Measurements from ENCODE around the gene IL22RA1.

The IL22RA1 gene

DNA sequence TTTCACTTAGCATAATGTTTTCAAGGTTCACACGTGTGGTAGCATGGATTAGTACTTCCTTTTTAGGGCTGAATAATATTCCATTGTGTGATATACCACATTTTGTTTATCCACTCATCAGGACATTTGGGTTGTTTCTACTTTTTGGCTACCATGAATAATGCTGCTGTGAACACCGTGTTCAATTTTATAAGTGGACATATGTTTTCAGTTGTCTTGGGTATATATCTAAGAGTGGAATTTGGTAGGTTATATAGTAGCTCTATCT lies 3.8 kb downstream of the IL22RA1 start:
- TF ChIP-seq, protein P1, sequence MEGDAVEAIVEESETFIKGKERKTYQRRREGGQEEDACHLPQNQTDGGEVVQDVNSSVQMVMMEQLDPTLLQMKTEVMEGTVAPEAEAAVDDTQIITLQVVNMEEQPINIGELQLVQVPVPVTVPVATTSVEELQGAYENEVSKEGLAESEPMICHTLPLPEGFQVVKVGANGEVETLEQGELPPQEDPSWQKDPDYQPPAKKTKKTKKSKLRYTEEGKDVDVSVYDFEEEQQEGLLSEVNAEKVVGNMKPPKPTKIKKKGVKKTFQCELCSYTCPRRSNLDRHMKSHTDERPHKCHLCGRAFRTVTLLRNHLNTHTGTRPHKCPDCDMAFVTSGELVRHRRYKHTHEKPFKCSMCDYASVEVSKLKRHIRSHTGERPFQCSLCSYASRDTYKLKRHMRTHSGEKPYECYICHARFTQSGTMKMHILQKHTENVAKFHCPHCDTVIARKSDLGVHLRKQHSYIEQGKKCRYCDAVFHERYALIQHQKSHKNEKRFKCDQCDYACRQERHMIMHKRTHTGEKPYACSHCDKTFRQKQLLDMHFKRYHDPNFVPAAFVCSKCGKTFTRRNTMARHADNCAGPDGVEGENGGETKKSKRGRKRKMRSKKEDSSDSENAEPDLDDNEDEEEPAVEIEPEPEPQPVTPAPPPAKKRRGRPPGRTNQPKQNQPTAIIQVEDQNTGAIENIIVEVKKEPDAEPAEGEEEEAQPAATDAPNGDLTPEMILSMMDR (IDR thresholded peaks at IDR 0.05; ENCODE audit: insufficient read depth, low read length, missing control alignments), result no peak
- no peak for DNase-seq (ENCODE audit: low read depth, low spot score)
- no peak overlapping the region for H3K4me3 ChIP-seq (ENCODE audit: low read depth, low read length)
- CTCF ChIA-PET, result interaction anchor here (3.9 kb wide), 1 partner anchor 11 kb away, joined by 19 read pairs; no protein-coding TSS in a partner anchor
- POLR2A ChIA-PET, result no interaction called here

DNA sequence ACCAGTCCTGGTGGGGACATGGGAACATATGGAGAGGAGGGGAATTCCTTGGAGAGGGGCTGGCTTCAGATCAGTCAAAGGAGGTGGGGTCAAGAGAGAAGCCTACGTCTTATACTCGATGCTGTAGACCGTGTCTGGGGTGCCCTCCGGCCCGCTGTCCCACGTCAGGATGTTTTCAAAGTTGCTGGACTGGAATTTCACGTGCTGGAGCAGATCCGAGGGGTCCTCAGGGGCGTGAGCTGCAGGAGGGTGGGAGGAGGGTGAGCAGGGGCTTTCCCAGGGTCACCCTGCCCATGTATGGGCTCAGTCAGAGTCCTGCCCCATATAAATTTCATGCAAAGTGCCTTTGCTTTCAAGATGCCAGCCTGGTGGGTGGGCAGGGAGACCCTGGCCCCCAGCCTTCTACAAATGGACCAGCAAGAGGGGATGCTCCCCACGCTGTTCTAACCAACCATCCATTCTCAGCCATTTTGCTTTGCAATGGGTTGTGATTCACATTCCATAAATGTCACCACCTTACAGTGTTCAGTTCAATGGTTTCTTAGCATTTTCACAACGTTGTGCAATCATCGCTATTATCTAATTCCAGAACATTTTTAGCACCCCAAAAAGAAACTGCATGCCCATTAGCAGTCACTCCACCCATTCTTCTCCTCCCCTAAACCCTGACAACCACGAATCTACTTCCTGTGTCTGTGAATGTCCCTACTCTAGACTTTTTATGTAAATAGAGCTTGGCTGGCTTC lies 4.3 kb downstream of the IL22RA1 start:
- ChIA-PET POLR2A (no interaction called here), CTCF (interaction anchor here (1.2 to 3.9 kb wide), 2 partner anchors 9 to 11 kb away, joined by 5 to 19 read pairs; no protein-coding TSS in a partner anchor)
- TF ChIP-seq, protein P1 (IDR thresholded peaks at IDR 0.05; ENCODE audit: insufficient read depth, low read length, missing control alignments), result no peak
- no peak for DNase-seq (ENCODE audit: low read depth, low spot score)
- H3K4me3 ChIP-seq (ENCODE audit: low read depth, low read length), result no peak overlapping the region

DNA sequence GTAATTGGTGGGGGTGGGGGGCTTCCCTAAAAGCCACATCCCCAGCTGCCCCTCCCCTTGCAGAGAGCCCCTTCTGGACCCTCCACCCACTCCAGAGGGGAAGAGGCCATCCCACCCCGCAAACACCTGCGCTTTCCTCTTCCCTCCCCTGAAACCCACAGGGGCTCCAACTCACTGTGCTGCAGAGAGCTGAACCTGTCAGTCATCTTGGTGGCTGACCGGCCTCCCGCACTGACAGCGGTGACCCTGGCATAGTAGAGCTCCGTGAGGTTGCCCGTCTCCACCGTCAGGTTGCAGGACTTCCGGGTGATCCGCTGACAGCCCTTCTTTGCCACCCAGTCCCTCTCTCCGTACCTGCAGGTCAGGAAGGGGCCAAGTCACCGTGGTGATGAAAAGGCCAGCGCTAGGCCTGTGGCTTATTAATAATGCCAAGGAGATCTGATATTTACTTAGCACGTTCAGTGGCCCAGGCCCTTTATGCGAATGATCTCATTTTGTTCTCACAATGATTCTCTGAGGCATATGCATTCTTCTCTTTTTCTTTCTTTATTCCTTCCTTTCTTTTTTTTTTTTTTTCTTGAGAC lies 5.9 kb downstream of the IL22RA1 start:
- no peak for DNase-seq (ENCODE audit: low read depth, low spot score)
- CTCF ChIA-PET, result interaction anchor here (0.8 to 3.9 kb wide), 3 partner anchors 11 to 15 kb away, joined by 3 to 19 read pairs (median 4); no protein-coding TSS in a partner anchor
- POLR2A ChIA-PET, result interaction anchor here (0.6 kb wide), 1 partner anchor 17 kb away, joined by 4 read pairs; no protein-coding TSS in a partner anchor
- no peak overlapping the region for H3K4me3 ChIP-seq (ENCODE audit: low read depth, low read length)
- TF ChIP-seq, protein P1 (IDR thresholded peaks at IDR 0.05; ENCODE audit: insufficient read depth, low read length, missing control alignments), result no peak

DNA sequence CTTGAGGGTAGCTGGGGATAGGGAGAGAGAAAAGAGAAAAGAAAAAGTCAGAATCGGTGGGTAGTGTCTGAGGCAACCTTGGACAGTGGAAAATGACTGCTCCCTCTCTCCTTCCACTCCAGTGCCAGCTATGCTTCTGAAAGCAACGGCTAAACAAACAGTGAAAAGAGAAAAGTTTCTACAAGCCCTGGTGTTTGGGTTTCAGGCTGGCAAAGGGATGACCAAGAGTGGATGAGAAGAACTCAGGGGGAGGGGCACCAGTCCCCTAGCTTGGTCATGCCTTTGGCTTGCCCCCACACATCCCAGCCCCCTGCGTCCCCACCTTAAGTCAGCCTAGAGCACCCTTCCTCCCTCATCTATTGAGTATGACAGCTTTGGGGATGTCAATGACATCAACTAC lies 8.6 kb downstream of the IL22RA1 start:
- CTCF ChIA-PET, result interaction anchor here (1.1 to 3.3 kb wide), 3 partner anchors 13 to 16 kb away, joined by 4 to 26 read pairs (median 5); no protein-coding TSS in a partner anchor
- TF ChIP-seq, protein P1 (IDR thresholded peaks at IDR 0.05; ENCODE audit: insufficient read depth, low read length, missing control alignments), result no peak
- POLR2A ChIA-PET, result no interaction called here
- no peak overlapping the region for H3K4me3 ChIP-seq (ENCODE audit: low read depth, low read length)
- no peak for DNase-seq (ENCODE audit: low read depth, low spot score)

DNA sequence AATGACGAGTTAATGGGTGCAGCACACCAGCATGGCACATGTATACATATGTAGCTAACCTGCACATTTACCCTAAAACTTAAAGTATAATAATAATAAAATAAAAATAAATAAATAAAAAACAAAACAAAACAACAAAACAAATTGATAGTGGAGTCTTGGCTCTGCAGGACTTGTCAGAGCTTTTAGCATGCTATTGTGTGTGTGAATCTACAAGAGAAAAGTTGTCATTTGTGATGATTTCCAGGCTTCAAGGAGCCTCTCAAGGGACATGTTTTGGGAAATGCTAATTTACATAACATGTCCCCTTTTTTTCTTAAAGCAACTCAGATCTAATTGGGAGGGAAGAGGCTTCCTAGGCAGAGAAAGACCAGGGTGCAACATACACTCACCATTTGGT lies 9.1 kb downstream of the IL22RA1 start:
- no peak for DNase-seq (ENCODE audit: low read depth, low spot score)
- H3K4me3 ChIP-seq (ENCODE audit: low read depth, low read length), result no peak overlapping the region
- TF ChIP-seq, protein P1 (IDR thresholded peaks at IDR 0.05; ENCODE audit: insufficient read depth, low read length, missing control alignments), result no peak
- ChIA-PET POLR2A (no interaction called here), CTCF (interaction anchor here (1.1 to 3.3 kb wide), 3 partner anchors 13 to 16 kb away, joined by 4 to 26 read pairs (median 5); no protein-coding TSS in a partner anchor)

DNA sequence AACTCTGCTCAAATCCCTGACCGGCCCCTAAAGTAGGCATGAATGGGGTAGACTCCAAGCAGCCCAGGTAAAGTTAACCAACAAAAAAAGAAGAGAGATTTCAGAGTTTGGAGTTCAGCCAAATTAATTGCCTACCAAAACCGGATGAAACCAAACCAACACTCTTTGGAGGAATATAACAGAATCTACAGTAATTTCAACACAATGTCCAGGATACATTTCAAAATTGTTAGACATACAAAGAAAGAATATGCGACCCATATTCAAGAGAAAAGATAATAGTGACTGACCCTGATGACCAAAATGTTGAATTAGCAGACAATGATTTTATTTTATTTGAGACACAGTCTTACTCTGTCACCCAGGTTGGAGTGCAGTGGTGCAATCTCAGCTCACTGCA lies 12.6 kb downstream of the IL22RA1 start:
- no peak overlapping the region for H3K4me3 ChIP-seq (ENCODE audit: low read depth, low read length)
- DNase-seq (ENCODE audit: low read depth, low spot score), result no peak
- ChIA-PET CTCF (no interaction called here), POLR2A (no interaction called here)
- TF ChIP-seq, protein P1 (IDR thresholded peaks at IDR 0.05; ENCODE audit: insufficient read depth, low read length, missing control alignments), result no peak

Data from AG04449 (cell line).